HG02623 (cell line): ENCODE data around the gene MSLN.
"Not testable (repeated sequence)": the region's sequence is repeated elsewhere in the genome, so short reads cannot be mapped to it uniquely, and the experiment has no call there.

Experiments used
- ATAC-seq: cut with Tn5 transposase; IDR thresholded peaks from one replicate; pipeline ENCODE4 v1.9.1; 2021; ENCODE audit warnings: moderate library complexity; ENCODE audit not compliant: unreplicated experiment

MSLN gene

DNA sequence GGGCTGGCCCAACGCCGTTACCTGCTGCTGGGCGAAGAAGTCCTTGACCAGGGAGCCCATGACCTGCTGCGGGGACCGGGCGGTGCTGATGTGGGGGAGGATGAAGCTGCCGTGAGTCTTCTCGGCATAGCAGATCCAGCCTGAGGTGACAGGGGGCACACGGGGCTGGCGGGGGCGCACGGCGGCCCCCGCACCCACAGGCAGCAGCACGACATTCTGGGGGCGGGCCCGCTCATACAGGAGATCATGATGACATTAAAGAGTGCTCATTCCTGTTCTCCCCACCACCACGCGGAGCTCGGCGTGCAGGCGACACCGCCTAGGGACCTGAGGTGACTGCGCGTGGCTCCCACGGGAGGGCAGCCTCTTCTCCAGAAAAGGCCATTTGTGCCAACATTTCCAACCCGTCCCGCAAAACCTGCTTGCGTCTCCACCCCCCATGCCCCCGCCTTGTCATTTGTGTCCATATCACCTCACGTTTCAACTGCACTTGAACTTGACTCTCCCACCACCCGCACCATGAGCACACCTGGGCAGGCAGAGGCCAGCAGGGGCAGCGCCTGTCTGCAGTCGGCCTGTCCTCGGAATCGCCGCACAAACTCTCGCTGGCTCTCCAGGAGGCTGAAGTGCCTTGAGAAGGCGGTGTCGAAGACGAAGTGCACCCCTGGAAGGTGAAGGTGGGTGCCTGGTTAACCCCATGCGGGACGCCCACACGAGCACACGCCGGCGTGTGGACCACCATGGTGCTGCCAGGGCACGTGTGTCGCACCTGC, 26.1 kb upstream of the MSLN start:
- ATAC-seq, result no peak

DNA sequence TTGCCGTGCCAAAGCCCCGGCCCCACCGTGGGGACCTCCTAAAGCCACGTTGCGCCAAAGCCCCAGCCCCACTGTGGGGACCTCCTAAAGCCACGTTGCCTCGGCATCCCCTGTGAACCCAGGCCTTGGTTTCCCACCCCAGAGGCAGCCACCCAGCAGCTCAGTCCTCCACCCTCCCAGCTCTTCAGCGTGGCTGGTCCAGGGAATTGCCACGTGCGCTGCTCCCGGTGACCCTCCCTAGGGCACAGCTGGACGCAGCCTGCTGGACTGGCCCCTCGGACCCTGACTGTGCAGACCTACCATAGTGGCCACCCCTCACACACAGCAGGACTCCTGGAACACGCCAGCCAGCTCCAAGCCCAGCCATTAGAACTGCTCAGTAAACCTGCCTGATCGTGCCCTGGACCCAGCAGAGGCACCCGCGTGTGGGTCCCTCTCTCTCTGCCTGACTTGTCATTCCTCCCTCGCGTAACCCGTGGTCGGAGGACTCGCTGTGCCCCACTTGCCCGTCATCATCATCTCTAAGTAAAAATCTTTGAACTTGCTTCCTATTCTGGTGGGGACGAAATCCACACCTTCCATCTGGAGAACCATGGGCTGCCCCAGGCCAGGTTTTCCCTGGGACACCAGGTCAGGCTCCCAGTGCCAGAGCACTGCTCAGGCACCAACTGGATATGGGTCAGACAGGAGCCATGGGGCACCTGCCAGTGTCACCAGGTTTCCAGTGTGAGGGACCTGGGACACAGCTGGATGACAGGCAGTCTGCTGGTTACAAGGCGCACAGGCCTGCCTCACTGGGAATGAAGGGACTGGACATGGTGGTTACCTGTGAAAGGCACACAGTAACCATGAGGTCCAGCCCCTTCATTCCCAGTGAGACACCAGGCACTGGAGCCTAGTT, 25.3 kb upstream of the MSLN start:
- no peak for ATAC-seq

DNA sequence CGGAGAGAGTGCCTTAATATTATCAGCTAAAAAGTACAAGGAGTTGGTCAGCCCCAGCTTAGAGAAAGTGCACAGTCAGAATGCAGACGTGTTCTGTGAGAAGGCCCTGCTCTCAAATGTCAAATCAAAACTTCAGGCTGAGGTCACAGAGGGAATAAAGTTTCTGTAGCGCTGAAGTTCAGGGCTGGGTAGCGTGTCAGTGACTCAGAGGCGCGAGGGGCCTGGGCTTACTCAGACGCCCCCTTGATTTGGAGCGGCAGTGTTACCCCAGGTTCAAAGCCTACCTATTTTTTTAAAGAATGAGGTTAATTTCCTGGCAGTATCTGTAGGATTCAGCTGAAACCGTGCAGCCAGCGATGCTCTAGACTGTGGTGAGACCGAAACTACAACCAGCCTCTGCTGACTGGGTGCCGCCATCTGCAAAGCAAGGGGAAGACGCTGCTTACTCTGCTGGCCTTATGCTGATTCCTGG, 24.5 kb upstream of the MSLN start:
- no peak for ATAC-seq

DNA sequence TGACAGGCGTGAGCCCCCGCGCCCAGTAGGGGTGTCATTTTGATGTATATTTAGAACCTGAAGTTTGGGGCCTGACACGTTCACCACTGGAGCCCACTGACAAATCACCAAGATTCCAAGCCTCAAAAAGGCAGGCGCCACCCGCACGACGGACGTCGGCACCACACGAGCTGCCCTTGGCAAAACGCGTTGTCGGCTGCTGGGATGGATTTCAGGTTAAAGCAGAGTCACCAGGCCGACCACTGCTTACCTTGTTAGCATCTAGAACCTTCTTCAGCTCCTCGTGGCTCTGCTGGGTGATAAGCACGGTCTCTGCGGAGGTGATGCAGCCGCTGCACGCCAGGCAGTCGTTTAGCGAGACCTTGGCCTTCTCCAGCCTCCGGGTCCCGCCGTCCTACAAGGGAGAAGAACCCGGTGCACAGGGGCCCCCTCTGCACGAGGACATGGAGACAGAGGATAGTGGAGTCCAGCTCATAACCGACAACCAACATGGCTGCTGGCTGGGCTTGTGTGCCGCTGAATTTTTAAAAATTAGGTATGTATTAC, 23.5 kb upstream of the MSLN start:
- no peak for ATAC-seq

DNA sequence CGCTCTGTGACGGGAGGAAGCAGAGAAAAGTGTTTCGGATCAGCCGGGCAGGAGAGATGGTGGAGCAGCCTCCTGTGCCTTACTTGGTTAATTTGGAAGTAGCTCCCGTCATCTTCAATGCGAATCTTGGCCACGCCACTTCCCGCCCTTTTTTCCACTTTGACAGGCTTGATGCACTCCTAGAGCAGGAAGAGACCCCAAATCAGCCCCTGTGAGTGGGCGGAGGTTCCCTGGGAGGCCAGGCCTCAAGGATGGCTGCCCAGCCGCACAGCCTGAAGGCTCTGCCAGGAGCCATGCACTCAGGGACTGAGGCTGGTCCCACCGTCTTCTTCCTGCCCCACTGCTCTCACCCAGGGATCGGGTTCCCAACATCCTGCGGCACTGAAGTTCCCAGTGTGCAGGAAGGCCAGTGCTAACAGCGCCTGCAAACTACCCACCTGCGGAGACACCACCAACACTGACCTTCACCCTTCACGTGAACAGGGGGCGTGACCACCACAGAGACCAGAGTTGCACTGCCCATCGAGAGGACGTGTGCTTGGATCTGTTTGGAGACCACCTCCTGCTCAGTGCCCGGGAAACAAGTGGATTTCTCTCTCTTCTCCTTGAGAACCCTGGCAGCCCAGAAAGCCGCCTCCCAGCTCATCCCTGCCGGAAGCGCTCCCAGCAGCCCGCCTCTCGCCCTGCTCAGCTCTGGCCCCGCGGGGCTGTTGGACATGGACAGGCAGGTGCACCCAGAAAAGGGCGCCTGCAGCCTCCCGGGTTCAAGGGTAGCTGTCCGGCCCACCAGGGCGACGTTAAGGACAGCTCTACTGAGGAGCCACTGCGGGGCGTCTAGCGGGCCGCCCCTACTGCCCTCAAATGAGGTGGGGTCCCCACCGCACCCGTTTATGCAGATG, 20.7 kb upstream of the MSLN start:
- ATAC-seq, result no peak

DNA sequence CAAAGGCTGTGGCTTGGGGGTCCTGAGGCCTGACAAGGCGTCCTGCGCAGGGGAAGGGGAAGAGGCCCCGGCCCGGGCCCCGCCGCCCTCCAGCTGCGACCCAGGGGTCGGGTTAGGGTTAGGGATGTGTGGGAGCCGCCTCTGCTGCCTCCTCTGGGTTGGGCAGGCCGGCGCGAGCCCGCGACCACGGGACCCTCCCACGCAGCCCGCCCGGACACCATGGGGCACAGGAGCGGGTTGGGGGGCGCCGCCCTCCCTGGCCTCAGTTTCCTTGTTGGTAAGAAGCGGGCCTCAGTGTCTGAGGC, 20.1 kb upstream of the MSLN start:
- ATAC-seq, result no peak

GRCh38 chr16:740764-741505, 19.6 kb upstream of the MSLN start, which contains the start of gene CIAO3:
Gene CIAO3 (minus strand): TSS chr16:740997. CDS start chr16:740985, 12 bp downstream.
- peak; percentile 69 for ATAC-seq

DNA sequence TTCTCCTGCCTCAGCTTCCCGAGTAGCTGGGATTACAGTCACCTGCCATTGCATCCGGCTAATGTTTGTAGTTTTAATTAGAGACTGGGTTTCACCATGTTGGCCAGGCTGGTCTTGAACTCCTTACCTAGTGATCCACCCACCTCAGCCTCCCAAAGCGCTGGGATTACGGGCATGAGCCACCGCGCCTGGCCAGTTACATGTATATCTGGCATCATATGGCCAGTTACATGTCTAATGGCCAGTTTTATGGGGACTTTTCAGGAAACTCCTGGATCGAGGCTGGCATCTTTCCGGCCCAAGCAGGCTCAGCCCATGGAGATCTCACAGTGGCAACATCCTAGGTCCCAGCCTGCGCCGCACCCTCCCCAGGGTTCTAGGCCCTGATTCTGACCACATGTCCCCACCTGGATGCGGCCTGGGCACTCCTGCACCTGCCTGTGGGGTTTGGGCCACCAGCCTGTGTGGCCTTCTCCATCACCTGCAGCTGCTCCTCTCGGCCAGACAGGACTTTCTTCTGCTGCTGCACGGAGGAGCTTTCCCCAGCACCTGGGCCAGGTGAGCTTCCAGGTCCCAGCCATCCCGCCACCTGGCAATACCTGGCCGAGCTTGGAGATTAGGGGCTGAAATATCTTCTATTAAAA, 18.4 kb upstream of the MSLN start:
- ATAC-seq, result no peak

DNA sequence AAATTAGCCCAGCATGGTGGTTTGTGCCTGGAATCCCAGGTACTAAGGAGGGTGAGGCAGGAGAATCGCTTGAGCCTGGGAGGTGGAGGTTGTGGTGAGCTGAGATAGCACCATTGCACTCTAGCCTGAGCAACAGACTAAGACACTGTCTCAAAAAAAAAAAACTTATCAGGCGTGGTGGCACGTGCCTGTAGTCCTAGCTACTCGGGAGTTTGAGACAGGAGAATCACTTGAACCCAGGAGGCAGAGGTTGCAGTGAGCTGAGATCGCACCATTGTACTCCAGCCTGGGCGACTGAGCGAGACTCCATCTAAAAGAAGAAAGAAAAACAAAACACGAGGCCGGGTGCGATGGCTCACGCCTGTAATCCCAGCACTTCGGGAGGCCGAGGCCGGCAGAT, 17.6 kb upstream of the MSLN start:
- not testable (repeated sequence) for ATAC-seq

DNA sequence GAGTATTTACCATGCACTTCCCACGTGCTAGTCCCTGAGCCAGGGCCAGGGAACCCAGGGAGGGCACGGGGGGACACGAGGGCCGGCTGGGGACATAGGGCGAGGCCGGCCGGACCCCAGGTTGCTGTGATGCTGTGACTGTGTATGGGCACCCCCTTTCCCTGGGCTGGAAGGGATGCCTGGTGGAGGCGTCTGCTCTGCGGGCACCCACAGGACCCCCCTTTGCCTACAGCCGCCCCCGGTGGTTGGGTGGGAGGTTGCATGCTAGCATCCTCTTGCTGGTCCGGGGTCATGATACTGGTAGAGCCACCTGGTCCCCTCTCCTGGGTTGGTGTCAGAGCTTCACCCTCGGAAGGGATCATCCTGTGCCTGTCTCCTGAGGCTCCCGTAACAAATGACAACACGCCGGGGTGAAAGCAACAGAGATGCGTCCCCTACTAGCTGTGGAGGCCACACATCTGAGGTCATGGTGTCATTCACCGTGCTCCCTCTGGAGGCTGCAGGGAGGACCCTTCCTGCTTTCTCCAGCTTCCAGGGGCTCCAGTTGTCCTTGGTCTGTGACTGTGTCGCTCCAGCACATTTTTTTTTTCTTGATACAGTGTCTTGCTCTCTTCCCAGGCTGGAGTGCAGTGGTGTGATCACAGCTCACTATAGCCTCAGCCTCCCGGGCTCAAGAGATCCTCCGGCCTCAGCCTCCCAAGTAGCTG, 16.6 kb upstream of the MSLN start:
- no peak for ATAC-seq

DNA sequence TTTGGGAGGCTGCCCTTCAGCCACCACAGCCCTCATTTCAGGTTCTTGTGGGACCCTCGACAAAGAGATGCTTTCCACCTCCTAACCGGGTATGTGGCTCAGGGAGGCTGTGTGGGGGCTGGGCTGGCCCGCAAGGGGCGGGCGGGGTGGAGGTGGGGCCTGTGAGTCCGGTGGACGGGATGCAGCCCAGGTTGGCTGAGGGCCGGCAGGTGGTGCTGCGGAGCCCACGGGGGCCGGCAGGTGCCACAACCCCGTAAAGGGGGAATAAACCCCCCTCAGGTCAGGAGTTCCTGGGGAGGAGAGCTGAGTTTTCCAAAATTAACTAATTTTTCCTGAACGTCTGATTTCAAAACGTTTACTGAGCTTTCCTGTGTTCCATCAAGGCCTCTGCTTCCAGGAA, 14.8 kb upstream of the MSLN start:
- ATAC-seq, result no peak

- ATAC-seq, result no peak
Observed at GRCh38 chr16:746637-747036, 13.9 kb upstream of the MSLN start.

DNA sequence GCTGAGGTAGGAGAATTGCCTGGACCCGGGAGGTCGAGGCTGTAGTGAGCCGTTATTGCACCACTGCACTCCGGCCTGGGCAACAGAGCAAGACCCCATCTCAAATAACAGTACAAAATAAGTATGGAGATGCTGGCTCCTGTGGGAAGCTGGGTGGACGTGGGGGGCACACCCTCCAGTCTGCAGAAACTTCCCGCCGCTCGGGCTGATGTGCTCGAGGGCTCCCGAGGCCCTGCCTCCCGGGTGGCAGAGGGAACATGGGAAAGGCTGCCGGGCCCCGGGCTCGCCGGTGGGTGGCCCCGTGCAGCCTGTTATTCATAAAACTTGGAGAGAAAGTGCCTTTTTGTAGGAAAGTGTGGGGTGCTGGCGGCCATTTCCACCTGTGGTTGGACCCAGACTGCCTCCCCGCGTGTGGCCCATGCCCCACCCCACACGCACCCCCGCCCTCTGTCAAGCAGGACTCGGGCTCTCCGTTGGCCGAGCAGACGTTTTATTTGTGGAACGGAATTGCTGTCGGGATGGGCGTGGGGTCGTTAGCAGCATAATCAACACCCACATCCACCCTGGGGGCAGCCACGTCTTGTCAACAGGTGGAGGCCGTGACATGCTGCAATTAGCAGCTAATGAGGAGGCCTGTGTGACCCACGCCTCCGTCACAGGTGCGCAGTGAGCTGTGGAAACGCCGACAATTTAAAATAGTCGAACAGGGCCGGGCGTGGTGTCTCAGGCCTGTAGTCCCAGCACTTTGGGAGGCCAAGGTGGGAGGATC, 12.4 kb upstream of the MSLN start:
- ATAC-seq, result no peak

DNA sequence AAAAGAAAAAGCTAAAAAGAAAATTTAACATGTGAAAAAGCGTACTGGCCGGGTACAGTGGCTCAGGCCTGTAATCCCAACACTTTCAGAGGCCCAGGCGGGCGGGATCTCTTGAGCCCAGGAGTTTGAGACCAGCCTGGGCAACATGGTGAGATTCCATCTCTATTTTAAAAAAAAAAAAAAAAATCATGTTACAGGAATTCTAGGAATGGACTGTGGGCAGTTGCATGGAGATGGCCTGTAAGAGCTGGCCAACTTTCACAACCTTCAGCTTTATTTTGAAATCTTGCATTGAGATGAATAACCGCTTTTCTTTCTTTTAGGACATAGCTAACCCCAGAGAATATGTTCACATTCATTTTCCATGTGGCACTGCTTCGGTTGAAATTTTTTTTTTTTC, 11.5 kb upstream of the MSLN start:
- ATAC-seq, result no peak

DNA sequence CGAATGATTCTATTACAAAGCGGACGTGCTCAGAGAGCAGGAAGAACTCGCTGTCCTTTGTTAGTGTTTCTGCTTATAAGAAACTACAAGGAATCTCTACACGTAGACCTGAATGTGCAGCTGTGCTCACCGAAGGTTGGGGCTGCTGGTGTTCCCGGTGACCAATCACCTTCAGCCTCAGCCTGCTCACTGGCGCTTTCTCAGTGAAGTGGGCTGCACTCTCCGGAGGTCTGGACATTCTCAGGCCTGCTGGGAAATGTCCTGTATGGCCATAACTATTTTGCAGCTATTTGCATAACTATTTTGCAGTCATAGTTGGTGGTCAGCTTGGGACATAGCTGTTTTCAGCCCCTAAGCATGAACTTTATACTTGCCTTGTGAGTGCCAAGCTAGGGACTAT, 10.0 kb upstream of the MSLN start:
- ATAC-seq, result no peak

- no peak for ATAC-seq
Observed at GRCh38 chr16:751152-752006, 9.2 kb upstream of the MSLN start.

DNA sequence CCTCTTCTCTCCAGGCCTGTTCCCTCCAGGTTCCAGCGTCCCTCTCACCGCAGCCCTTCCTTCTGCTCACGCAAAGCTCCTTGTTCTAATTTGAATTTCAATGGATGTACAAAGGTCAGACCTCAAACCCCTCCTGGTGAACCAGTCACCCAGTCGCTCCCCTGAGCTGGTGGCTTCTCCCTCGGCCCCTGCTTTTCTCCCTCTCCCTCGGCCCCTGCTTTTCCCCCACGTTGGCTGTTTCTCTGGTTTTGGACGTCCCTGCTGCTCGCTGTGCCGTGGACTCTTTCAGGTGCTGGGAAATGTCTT, 8.6 kb upstream of the MSLN start:
- ATAC-seq, result no peak
